Rectal smooth muscle tissue (tissue), 1 donor: Measurements from ENCODE around the gene MT1X.

Experiments used
- H3K27ac ChIP-seq: one replicate; pipeline ENCODE4 v1.7.0; 2013; ENCODE audit warnings: low read depth, low read length, inconsistent platforms
- H3K27me3 ChIP-seq: one replicate; pipeline ENCODE4 v1.7.0; 2013; ENCODE audit warnings: low read length; ENCODE audit not compliant: control insufficient read depth, insufficient read depth
- H3K36me3 ChIP-seq: one replicate; pipeline ENCODE4 v1.7.0; 2013; ENCODE audit warnings: low read length; ENCODE audit not compliant: control insufficient read depth, insufficient read depth
- H3K4me1 ChIP-seq: one replicate; pipeline ENCODE4 v1.7.0; 2013; ENCODE audit warnings: low read length; ENCODE audit not compliant: control insufficient read depth, insufficient read depth
- H3K4me3 ChIP-seq: one replicate; pipeline ENCODE4 v1.7.0; 2013; ENCODE audit warnings: low read length
- H3K9ac ChIP-seq: one replicate; pipeline ENCODE4 v1.7.0; 2013; ENCODE audit warnings: low read length

MT1X gene

GRCh38 chr16:56688762-56689161 lies 6.5 kb downstream of the MT1X start:
- Histone ChIP-seq H3K27me3 (no peaks in the 10 kb centered on the region), H3K27ac (no peak overlapping the region), H3K36me3 (no peaks in the 10 kb centered on the region), H3K4me1 (no peaks in the 10 kb centered on the region), H3K4me3 (no peak overlapping the region), H3K9ac (no peak overlapping the region)

GRCh38 chr16:56689171-56689570 lies 6.9 kb downstream of the MT1X start:
- Histone ChIP-seq H3K36me3 (no peaks in the 10 kb centered on the region), H3K9ac (no peak overlapping the region), H3K27me3 (no peaks in the 10 kb centered on the region), H3K4me3 (no peak overlapping the region), H3K27ac (no peak overlapping the region), H3K4me1 (no peaks in the 10 kb centered on the region)

GRCh38 chr16:56690420-56691122 lies 8.3 kb downstream of the MT1X start:
- H3K36me3 ChIP-seq, result no peaks in the 10 kb centered on the region
- H3K4me1 ChIP-seq, result no peaks in the 10 kb centered on the region
- no peak overlapping the region for H3K27ac ChIP-seq
- H3K9ac ChIP-seq, result no peak overlapping the region
- no peak overlapping the region for H3K4me3 ChIP-seq
- no peaks in the 10 kb centered on the region for H3K27me3 ChIP-seq

GRCh38 chr16:56691885-56692284 lies 9.6 kb downstream of the MT1X start:
- H3K4me3 ChIP-seq, result no peak overlapping the region
- H3K27ac ChIP-seq, result no peak overlapping the region
- H3K9ac ChIP-seq, result no peak overlapping the region
- no peaks in the 10 kb centered on the region for H3K4me1 ChIP-seq
- no peaks in the 10 kb centered on the region for H3K36me3 ChIP-seq
- H3K27me3 ChIP-seq, result no peaks in the 10 kb centered on the region

GRCh38 chr16:56695246-56695645 lies 13.0 kb downstream of the MT1X start:
- Histone ChIP-seq H3K27me3 (no peaks in the 10 kb centered on the region), H3K27ac (no peak overlapping the region), H3K4me3 (no peak overlapping the region), H3K9ac (no peak overlapping the region), H3K36me3 (no peaks in the 10 kb centered on the region), H3K4me1 (no peaks in the 10 kb centered on the region)

GRCh38 chr16:56697456-56698155 lies 15.3 kb downstream of the MT1X start:
- Histone ChIP-seq H3K36me3 (no peaks in the 10 kb centered on the region), H3K9ac (no peak overlapping the region), H3K27ac (no peak overlapping the region), H3K27me3 (no peaks in the 10 kb centered on the region), H3K4me3 (no peak overlapping the region), H3K4me1 (no peaks in the 10 kb centered on the region)

- Histone ChIP-seq H3K4me1 (no peaks in the 10 kb centered on the region), H3K9ac (no peak overlapping the region), H3K27me3 (no peaks in the 10 kb centered on the region), H3K36me3 (no peaks in the 10 kb centered on the region), H3K27ac (no peak overlapping the region), H3K4me3 (no peak overlapping the region)
Observed at GRCh38 chr16:56700195-56700594, 17.9 kb downstream of the MT1X start.

- Histone ChIP-seq H3K36me3 (no peaks in the 10 kb centered on the region), H3K27me3 (no peaks in the 10 kb centered on the region), H3K9ac (no peak overlapping the region), H3K27ac (no peak overlapping the region), H3K4me1 (no peaks in the 10 kb centered on the region), H3K4me3 (no peak overlapping the region)
Observed at GRCh38 chr16:56700631-56701030, 18.4 kb downstream of the MT1X start.

GRCh38 chr16:56701534-56701933 lies 19.3 kb downstream of the MT1X start:
- Histone ChIP-seq H3K9ac (no peak overlapping the region), H3K4me3 (no peak overlapping the region), H3K36me3 (no peaks in the 10 kb centered on the region), H3K27me3 (no peaks in the 10 kb centered on the region), H3K27ac (no peak overlapping the region), H3K4me1 (no peaks in the 10 kb centered on the region)

- H3K4me1 ChIP-seq, result no peaks in the 10 kb centered on the region
- H3K4me3 ChIP-seq, result no peak overlapping the region
- H3K27ac ChIP-seq, result no peak overlapping the region
- H3K36me3 ChIP-seq, result no peaks in the 10 kb centered on the region
- H3K27me3 ChIP-seq, result no peaks in the 10 kb centered on the region
- H3K9ac ChIP-seq, result no peak overlapping the region
Observed at GRCh38 chr16:56702836-56703235, 20.6 kb downstream of the MT1X start.

- no peak overlapping the region for H3K9ac ChIP-seq
- H3K27ac ChIP-seq, result no peak overlapping the region
- H3K4me3 ChIP-seq, result no peak overlapping the region
- no peaks in the 10 kb centered on the region for H3K27me3 ChIP-seq
- H3K36me3 ChIP-seq, result no peaks in the 10 kb centered on the region
- H3K4me1 ChIP-seq, result no peaks in the 10 kb centered on the region
Observed at GRCh38 chr16:56708525-56709442, 26.5 kb downstream of the MT1X start.

GRCh38 chr16:56709443-56710040 lies 27.3 kb downstream of the MT1X start:
- Histone ChIP-seq H3K4me1 (no peaks in the 10 kb centered on the region), H3K9ac (no peak overlapping the region), H3K36me3 (no peaks in the 10 kb centered on the region), H3K4me3 (no peak overlapping the region), H3K27ac (no peak overlapping the region), H3K27me3 (no peaks in the 10 kb centered on the region)
